Neuronal stem cell (in vitro differentiated cells): ENCODE data around the gene SLC5A1.

ENCODE experiments used
- DNase-seq: peaks from one replicate; pipeline ENCODE4 v3.0.0-alpha.2; 2013; ENCODE audit warnings: low spot score
- H2AFZ ChIP-seq: one replicate; pipeline ENCODE4 v1.6.1; 2013; ENCODE audit warnings: mild to moderate bottlenecking, low read length, inconsistent platforms
- H2AK5ac ChIP-seq: 2 replicates; pipeline ENCODE4 v1.6.1; 2013; ENCODE audit warnings: low read depth, mild to moderate bottlenecking, inconsistent platforms, low read length, moderate library complexity, mixed read lengths
- H2BK120ac ChIP-seq: 2 replicates; pipeline ENCODE4 v1.6.1; 2013; ENCODE audit warnings: low read depth, mild to moderate bottlenecking, inconsistent platforms, low read length, moderate library complexity, mixed read lengths
- H2BK12ac ChIP-seq: one replicate; pipeline ENCODE4 v1.6.1; 2013; ENCODE audit warnings: low read length, inconsistent platforms
- H2BK15ac ChIP-seq: 2 replicates; pipeline ENCODE4 v1.6.1; 2013; ENCODE audit warnings: mild to moderate bottlenecking, low read length, inconsistent platforms, mixed read lengths
- H2BK5ac ChIP-seq: one replicate; pipeline ENCODE4 v1.6.1; 2013; ENCODE audit warnings: inconsistent platforms, mild to moderate bottlenecking, low read length, moderate library complexity
- H3K14ac ChIP-seq: one replicate; pipeline ENCODE4 v1.6.1; 2013; ENCODE audit warnings: low read length, inconsistent platforms
- H3K18ac ChIP-seq: 2 replicates; pipeline ENCODE4 v1.6.1; 2013; ENCODE audit warnings: low read length, inconsistent platforms
- H3K23ac ChIP-seq: 2 replicates; pipeline ENCODE4 v1.6.1; 2013; ENCODE audit warnings: low read depth, mild to moderate bottlenecking, mixed read lengths, low read length, inconsistent platforms; ENCODE audit not compliant: poor library complexity
- H3K27ac ChIP-seq: replicated peaks from 3 replicates; pipeline ENCODE4 v1.5.1; 2013; ENCODE audit warnings: low read length, inconsistent platforms
- H3K27me3 ChIP-seq, 3 experiments: 2 replicates each; pipeline ENCODE4 v1.6.1; 2013; ENCODE audit warnings: low read length in 3 of 3, mild to moderate bottlenecking in 2 of 3, inconsistent platforms in 1 of 3, low read depth in 1 of 3, mixed read lengths in 1 of 3, moderate library complexity in 1 of 3; ENCODE audit not compliant: control insufficient read depth in 3 of 3, insufficient read depth in 3 of 3
- H3K36me3 ChIP-seq, 2 donors: replicated peaks in 1 of 2; 2 replicates each; pipeline ENCODE4 v1.6.1; 2013; ENCODE audit warnings: low read length in 2 of 2; ENCODE audit not compliant: control insufficient read depth in 2 of 2, insufficient read depth in 2 of 2
- H3K4ac ChIP-seq: 2 replicates; pipeline ENCODE4 v1.6.1; 2013; ENCODE audit warnings: inconsistent platforms, mild to moderate bottlenecking, low read length, moderate library complexity
- H3K4me1 ChIP-seq, 2 donors: 1 replicate in 1 of 2; 2 replicates in 1 of 2; pipeline ENCODE4 v1.6.1; 2013; ENCODE audit warnings: low read length in 2 of 2, low read depth in 1 of 2; ENCODE audit not compliant: control insufficient read depth in 2 of 2, insufficient read depth in 1 of 2
- H3K4me2 ChIP-seq: one replicate; pipeline ENCODE4 v1.6.1; 2013; ENCODE audit warnings: mild to moderate bottlenecking, low read length, inconsistent platforms; ENCODE audit not compliant: insufficient read depth, poor library complexity, severe bottlenecking
- H3K4me3 ChIP-seq, 2 donors: 2 replicates each; pipeline ENCODE4 v1.5.1; 2013; ENCODE audit warnings: low read length in 2 of 2, mild to moderate bottlenecking in 2 of 2, inconsistent platforms in 1 of 2, moderate library complexity in 1 of 2
- H3K79me1 ChIP-seq: one replicate; pipeline ENCODE4 v1.6.1; 2013; ENCODE audit warnings: low read depth, mild to moderate bottlenecking, inconsistent platforms, low read length, moderate library complexity
- H3K9ac ChIP-seq: one replicate; pipeline ENCODE4 v1.6.1; 2013; ENCODE audit warnings: mild to moderate bottlenecking, low read depth, low read length, inconsistent platforms; ENCODE audit not compliant: poor library complexity
- H3K9me3 ChIP-seq, 2 donors: replicated peaks in 1 of 2; 2 replicates each; pipeline versions ENCODE3 to v1.6.1; 2013; ENCODE audit warnings: low read length in 2 of 2, mild to moderate bottlenecking in 2 of 2, inconsistent platforms in 1 of 2, low read depth in 1 of 2, mixed read lengths in 1 of 2, moderate library complexity in 1 of 2; ENCODE audit not compliant: control insufficient read depth in 2 of 2, insufficient read depth in 1 of 2
- H4K8ac ChIP-seq: one replicate; pipeline ENCODE4 v1.6.1; 2013; ENCODE audit warnings: low read depth, mild to moderate bottlenecking, inconsistent platforms, low read length, moderate library complexity
- H4K91ac ChIP-seq: one replicate; pipeline ENCODE4 v1.6.1; 2013; ENCODE audit warnings: low read length, low read depth, mild to moderate bottlenecking, inconsistent platforms; ENCODE audit not compliant: poor library complexity
- WGBS, 2 donors: extraction: QIAGEN DNeasy Blood & Tissue Kit; methylation state at CpG; one replicate each; pipeline ENCODE4 v1.1.7; 2013; ENCODE audit warnings: missing lambda C conversion rate in 2 of 2, mixed read lengths in 1 of 2; ENCODE audit not compliant: insufficient read length in 2 of 2, insufficient replicate concordance in 1 of 2; ENCODE audit errors: extremely low coverage in 2 of 2; 5-methylcytosine and 5-hydroxymethylcytosine counted together

Gene SLC5A1

DNA sequence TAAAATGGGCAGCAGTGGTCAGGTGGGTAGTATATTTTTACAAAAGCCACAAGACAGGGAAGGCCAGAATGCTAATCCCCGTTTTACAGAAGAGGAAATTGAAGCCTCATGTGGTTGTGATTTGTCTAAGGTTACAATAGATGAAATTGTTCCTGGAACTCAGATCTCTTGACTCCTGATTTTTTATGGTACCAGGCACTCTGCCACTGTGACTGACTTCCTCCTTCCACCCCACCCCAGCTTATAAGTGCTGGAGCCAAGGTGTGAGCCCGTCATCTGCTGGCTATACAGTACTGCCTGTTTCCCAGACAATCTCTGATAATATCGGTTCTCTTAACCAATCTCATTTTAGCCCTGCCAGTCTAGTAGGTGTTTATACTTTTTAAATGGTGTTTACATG lies 1.9 kb downstream of the SLC5A1 start:
- Histone ChIP-seq H2BK15ac (no peak overlapping the region), H3K4ac (no peak overlapping the region), H4K91ac (no peak overlapping the region), H2AK5ac (no peak overlapping the region), H3K36me3 (no peaks in the 10 kb centered on the region), H3K23ac (no peak overlapping the region), H3K79me1 (no peaks in the 10 kb centered on the region), H2AFZ (no peak overlapping the region), H3K4me1 (no peaks in the 10 kb centered on the region), H4K8ac (no peak overlapping the region), H3K27ac (no peak overlapping the region), H2BK12ac (no peak overlapping the region), H3K14ac (no peak overlapping the region), H2BK5ac (no peak overlapping the region), H3K4me2 (no peak overlapping the region), H3K4me3 (no peak overlapping the region), H3K18ac (no peak overlapping the region), H3K9ac (no peak overlapping the region), H3K9me3 (no peaks in the 10 kb centered on the region), H3K27me3 (peaks cover 0 to 19% (median 0%) of the 10 kb centered on the region in 3 experiments), H2BK120ac (no peak overlapping the region)
- DNase-seq = no peak
- WGBS, 2 donors = no CpG with 5 or more reads among the region's 3 CpGs

DNA sequence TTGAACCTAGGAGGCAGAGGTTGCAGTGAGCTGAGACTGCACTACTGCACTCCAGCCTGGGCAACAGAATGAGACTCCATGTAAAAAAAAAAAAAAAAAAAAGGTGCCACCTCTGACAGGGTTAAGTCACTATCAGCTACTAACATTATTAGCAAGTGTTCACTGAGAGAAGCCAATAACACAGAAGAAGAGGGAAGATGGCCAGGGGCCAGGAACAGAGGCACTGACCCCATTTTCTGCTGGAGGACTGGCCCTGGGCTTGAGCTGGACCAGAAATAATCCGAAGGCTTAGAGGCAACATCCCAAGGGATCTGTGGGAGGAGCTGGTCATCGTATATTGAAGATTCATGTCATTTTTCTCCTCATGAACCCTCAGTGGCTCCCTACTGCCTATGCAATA lies 5.0 kb downstream of the SLC5A1 start:
- H3K4ac ChIP-seq = no peak overlapping the region
- H3K4me1 ChIP-seq = no peaks in the 10 kb centered on the region
- H3K79me1 ChIP-seq = no peaks in the 10 kb centered on the region
- H3K27ac ChIP-seq = no peak overlapping the region
- no CpG with 5 or more reads among the region's 2 CpGs for WGBS, 2 donors
- H3K9ac ChIP-seq = no peak overlapping the region
- no peak overlapping the region for H2BK12ac ChIP-seq
- no peak overlapping the region for H3K23ac ChIP-seq
- H3K4me2 ChIP-seq = no peak overlapping the region
- no peak overlapping the region for H2BK120ac ChIP-seq
- H3K4me3 ChIP-seq = no peak overlapping the region
- no peak overlapping the region for H2AK5ac ChIP-seq
- H3K18ac ChIP-seq = no peak overlapping the region
- no peak overlapping the region for H4K8ac ChIP-seq
- DNase-seq = no peak
- no peaks in the 10 kb centered on the region for H3K36me3 ChIP-seq
- no peak overlapping the region for H2BK5ac ChIP-seq
- H3K9me3 ChIP-seq = no peaks in the 10 kb centered on the region
- no peak overlapping the region for H4K91ac ChIP-seq
- peaks cover 0 to 17% (median 0%) of the 10 kb centered on the region in 3 experiments for H3K27me3 ChIP-seq
- no peak overlapping the region for H3K14ac ChIP-seq
- no peak overlapping the region for H2AFZ ChIP-seq
- no peak overlapping the region for H2BK15ac ChIP-seq

DNA sequence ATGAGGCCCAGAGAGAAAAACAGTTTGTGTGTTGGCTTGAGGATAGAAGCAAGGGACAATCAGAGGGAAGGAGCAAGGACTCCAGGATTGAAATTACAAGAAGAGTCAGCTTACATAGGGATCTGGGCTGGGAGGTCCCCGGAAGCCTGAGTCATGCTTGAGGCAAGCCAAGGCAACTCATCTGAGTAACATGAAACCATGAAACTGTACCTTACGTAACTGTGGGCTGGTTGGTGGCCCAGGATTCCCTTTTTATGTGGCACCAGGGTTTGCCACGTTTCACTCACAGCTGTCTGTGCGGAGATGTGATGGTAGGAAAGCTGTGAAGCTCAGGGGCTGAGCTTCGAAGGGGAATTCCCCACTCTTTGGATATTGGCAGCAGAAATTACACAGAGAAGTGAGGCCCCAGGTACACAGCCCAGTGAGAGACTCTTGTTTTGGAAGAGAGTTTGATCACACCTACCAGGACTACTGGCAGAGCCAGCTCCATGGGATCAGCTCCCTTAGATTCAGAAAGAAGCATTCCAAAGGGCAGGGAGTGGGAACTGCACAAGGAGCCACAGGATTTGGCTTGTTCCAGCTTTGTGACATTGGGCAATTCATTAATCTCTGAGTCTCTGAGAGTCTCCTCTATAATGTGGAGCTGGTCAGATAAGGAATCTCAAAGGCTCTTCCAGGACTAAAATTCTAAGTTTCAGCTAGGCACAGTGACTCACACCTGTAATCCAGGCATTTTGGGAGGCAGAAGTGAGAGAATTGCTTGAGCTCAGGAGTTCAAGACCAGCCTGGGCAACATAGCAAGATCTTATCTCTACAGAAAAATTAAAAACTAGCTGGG lies 7.8 kb downstream of the SLC5A1 start:
- Histone ChIP-seq H3K18ac (no peak overlapping the region), H3K27me3 (peaks cover 0 to 5% (median 0%) of the 10 kb centered on the region in 3 experiments), H4K91ac (no peak overlapping the region), H3K4me1 (no peaks in the 10 kb centered on the region), H3K4me3 (no peak overlapping the region), H3K36me3 (no peaks in the 10 kb centered on the region), H2AFZ (no peak overlapping the region), H3K23ac (no peak overlapping the region), H3K9ac (no peak overlapping the region), H2BK120ac (no peak overlapping the region), H3K4me2 (no peak overlapping the region), H3K27ac (no peak overlapping the region), H3K79me1 (no peaks in the 10 kb centered on the region), H4K8ac (no peak overlapping the region), H2BK15ac (no peak overlapping the region), H2BK5ac (no peak overlapping the region), H2AK5ac (no peak overlapping the region), H3K9me3 (no peaks in the 10 kb centered on the region), H2BK12ac (no peak overlapping the region), H3K4ac (no peak overlapping the region), H3K14ac (no peak overlapping the region)
- WGBS, 2 donors = no CpG with 5 or more reads among the region's 5 CpGs
- DNase-seq = no peak

DNA sequence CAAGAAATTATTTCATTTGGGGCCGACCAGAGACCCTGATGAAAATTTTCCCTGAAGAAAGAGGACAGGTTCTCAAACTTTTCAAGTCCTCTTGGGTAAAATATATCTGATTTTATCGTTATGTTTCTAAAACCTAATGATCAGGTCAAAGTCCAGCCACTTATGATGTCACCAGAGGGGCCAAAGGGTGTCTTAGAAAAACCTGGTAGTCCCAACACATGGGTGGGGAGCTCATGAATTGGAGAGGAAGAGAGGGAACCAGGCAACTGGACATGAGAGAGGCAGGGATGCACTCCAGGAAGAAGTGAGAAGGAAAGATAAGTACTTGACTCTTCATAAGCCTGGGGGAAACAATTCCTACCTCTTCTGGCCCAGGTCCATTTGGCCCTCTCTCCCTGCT lies 9.2 kb downstream of the SLC5A1 start:
- H3K36me3 ChIP-seq = no peaks in the 10 kb centered on the region
- H4K91ac ChIP-seq = no peak overlapping the region
- H2AFZ ChIP-seq = no peak overlapping the region
- no peak overlapping the region for H3K4ac ChIP-seq
- H2BK15ac ChIP-seq = no peak overlapping the region
- no peak overlapping the region for H3K23ac ChIP-seq
- H3K14ac ChIP-seq = no peak overlapping the region
- H2BK12ac ChIP-seq = no peak overlapping the region
- H2BK5ac ChIP-seq = no peak overlapping the region
- H3K18ac ChIP-seq = no peak overlapping the region
- H3K9ac ChIP-seq = no peak overlapping the region
- no peak overlapping the region for H2BK120ac ChIP-seq
- no peaks in the 10 kb centered on the region for H3K9me3 ChIP-seq
- no peak overlapping the region for H2AK5ac ChIP-seq
- H3K79me1 ChIP-seq = no peaks in the 10 kb centered on the region
- H3K27ac ChIP-seq = no peak overlapping the region
- no peak for DNase-seq
- H3K4me1 ChIP-seq = no peaks in the 10 kb centered on the region
- peaks cover 0 to 5% (median 0%) of the 10 kb centered on the region in 3 experiments for H3K27me3 ChIP-seq
- H3K4me3 ChIP-seq = no peak overlapping the region
- no peak overlapping the region for H4K8ac ChIP-seq
- no peak overlapping the region for H3K4me2 ChIP-seq
- no CpG with 5 or more reads among the region's 2 CpGs for WGBS, 2 donors
